ENCODE data around the gene AK5. TPM values are rescaled to one million over a fixed set of nuclear protein-coding genes. Genes with fewer than 3 reads are reported as not detected.

The AK5 gene
- total RNA-seq, 1 donor from 2014 or later, result 6.9 TPM

DNA sequence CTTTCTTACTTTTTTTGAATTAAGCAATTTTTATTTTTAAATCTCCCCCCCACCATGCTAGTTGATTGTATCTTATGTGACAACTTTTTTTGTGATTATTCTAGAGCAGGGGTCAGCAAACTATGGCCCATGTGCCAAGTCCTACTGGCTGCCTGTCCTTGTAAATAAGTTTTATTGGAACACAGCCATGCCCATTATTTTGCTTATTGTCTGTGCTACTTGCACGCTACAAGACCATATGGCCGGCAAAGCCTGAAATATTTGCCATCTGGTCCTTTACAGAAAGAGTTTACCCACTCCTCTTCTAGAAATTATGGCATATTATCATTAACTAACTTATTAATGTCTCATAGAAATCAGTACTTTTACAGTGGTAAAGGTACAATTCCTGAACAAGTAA, 51.7 kb downstream of the AK5 start:
- intact Hi-C loops (cut with DNase I), result no loop called here
- DNase-seq (ENCODE audit: extremely low spot score in 2 of 2), result no peak
- no peaks in the 10 kb centered on the region for H3K36me3 ChIP-seq
- H3K4me3 ChIP-seq, result no peak overlapping the region
- no peaks in the 10 kb centered on the region for H3K9me3 ChIP-seq
- no peaks in the 10 kb centered on the region for H3K4me1 ChIP-seq
- H3K27ac ChIP-seq, result no peak overlapping the region
- no peak for TF ChIP-seq POLR2AphosphoS5 (IDR thresholded peaks at IDR 0.05; ENCODE audit: insufficient read depth in 1 of 2, low read depth in 1 of 2)
- TF ChIP-seq POLR2A (IDR thresholded peaks at IDR 0.05), result no peak
- TF ChIP-seq CTCF (IDR thresholded peaks at IDR 0.05), result no peak
- no peaks in the 10 kb centered on the region for H3K27me3 ChIP-seq

DNA sequence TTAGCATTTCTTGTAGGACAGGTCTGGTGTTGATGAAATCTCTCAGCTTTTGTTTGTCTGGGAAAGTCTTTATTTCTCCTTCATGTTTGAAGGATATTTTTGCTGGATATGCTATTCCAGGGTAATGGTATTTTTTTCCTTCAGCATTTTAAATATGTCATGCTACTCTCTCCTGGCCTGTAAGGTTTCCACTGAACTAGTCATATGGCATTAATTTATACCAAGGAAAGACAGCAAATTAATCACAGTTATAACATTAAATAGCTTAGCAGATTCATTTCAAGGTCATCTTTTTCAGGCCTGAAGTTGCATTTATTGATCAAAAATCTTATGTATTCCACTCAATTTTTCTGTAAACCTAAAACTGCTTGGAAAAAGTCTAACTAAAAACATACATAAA, 54.9 kb downstream of the AK5 start:
- intact Hi-C loops (cut with DNase I), result no loop called here
- Histone ChIP-seq H3K27ac (no peak overlapping the region), H3K9me3 (no peaks in the 10 kb centered on the region), H3K27me3 (no peaks in the 10 kb centered on the region), H3K4me3 (no peak overlapping the region), H3K36me3 (no peaks in the 10 kb centered on the region), H3K4me1 (no peaks in the 10 kb centered on the region)
- DNase-seq (ENCODE audit: extremely low spot score in 2 of 2), result no peak
- TF ChIP-seq POLR2AphosphoS5 (IDR thresholded peaks at IDR 0.05; ENCODE audit: insufficient read depth in 1 of 2, low read depth in 1 of 2), result no peak
- TF ChIP-seq CTCF (IDR thresholded peaks at IDR 0.05), result no peak
- TF ChIP-seq POLR2A (IDR thresholded peaks at IDR 0.05), result no peak

- no peaks in the 10 kb centered on the region for H3K4me1 ChIP-seq
- intact Hi-C loops (cut with DNase I), result no loop called here
- no peaks in the 10 kb centered on the region for H3K27me3 ChIP-seq
- H3K4me3 ChIP-seq, result no peak overlapping the region
- no peaks in the 10 kb centered on the region for H3K36me3 ChIP-seq
- H3K27ac ChIP-seq, result no peak overlapping the region
- DNase-seq (ENCODE audit: extremely low spot score in 2 of 2), result no peak
- TF ChIP-seq POLR2AphosphoS5 (IDR thresholded peaks at IDR 0.05; ENCODE audit: insufficient read depth in 1 of 2, low read depth in 1 of 2), result no peak
- TF ChIP-seq CTCF (IDR thresholded peaks at IDR 0.05), result no peak
- TF ChIP-seq POLR2A (IDR thresholded peaks at IDR 0.05), result no peak
- no peaks in the 10 kb centered on the region for H3K9me3 ChIP-seq
Observed at GRCh38 chr1:77339326-77339725, 57.5 kb downstream of the AK5 start.

DNA sequence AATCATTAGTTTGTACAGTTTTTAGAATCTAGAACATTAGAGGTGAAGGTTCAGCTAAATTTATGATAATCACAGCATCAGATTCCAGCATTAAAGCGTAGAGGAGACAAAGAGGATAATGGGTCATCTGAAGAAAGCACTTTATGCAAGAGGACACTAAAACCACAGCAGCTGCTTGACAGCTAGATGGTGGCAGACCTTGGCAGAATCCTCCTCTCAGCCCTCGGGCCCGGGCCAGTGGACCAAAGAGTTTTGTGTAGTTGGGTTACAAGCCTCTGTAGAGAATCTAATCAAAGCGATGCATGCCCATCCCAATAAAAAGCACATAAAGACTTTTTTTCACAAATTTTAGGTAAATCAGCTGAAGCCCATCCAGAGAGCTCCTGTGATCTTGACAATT, 59.4 kb downstream of the AK5 start:
- TF ChIP-seq POLR2A (IDR thresholded peaks at IDR 0.05), result no peak
- TF ChIP-seq CTCF (IDR thresholded peaks at IDR 0.05), result no peak
- TF ChIP-seq POLR2AphosphoS5 (IDR thresholded peaks at IDR 0.05; ENCODE audit: insufficient read depth in 1 of 2, low read depth in 1 of 2), result no peak
- Histone ChIP-seq H3K27ac (no peak overlapping the region), H3K27me3 (no peaks in the 10 kb centered on the region), H3K4me3 (no peak overlapping the region), H3K9me3 (no peaks in the 10 kb centered on the region), H3K36me3 (no peaks in the 10 kb centered on the region), H3K4me1 (no peaks in the 10 kb centered on the region)
- DNase-seq (ENCODE audit: extremely low spot score in 2 of 2), result no peak
- intact Hi-C loops (cut with DNase I), result no loop called here

DNA sequence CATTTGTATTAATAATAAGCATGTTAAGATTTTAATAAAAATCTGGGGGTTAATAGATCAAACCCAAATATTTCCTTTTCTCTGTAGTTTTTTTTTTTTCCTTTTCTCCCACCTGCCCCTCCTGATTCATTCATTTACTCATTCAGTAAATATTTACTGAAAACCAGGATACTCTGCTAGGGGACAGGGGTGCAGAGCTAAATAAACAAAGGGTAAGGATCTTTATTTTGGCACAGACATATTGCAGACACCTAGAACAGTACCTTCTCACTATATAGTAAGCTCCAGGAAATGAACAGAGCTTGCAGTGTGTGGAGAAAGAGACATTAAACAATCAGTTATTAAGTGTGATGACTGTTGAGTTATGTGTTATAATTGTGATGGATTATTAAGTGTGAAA, 60.9 kb downstream of the AK5 start:
- Histone ChIP-seq H3K36me3 (no peaks in the 10 kb centered on the region), H3K27me3 (no peaks in the 10 kb centered on the region), H3K4me1 (no peaks in the 10 kb centered on the region), H3K4me3 (no peak overlapping the region), H3K9me3 (no peaks in the 10 kb centered on the region), H3K27ac (no peak overlapping the region)
- DNase-seq (ENCODE audit: extremely low spot score in 2 of 2), result no peak
- intact Hi-C loops (cut with DNase I), result no loop called here
- TF ChIP-seq POLR2AphosphoS5 (IDR thresholded peaks at IDR 0.05; ENCODE audit: insufficient read depth in 1 of 2, low read depth in 1 of 2) (no peak), CTCF (IDR thresholded peaks at IDR 0.05) (no peak), POLR2A (IDR thresholded peaks at IDR 0.05) (no peak)

Measured in vagina (tissue), 2 donors.